Measurements from ENCODE around the gene NIPAL4. TPM values are rescaled to one million over a fixed set of nuclear protein-coding genes. Genes with fewer than 3 reads are reported as not detected.

Gene NIPAL4
- total RNA-seq, 1 experiment from 2014 or later: not detected

DNA sequence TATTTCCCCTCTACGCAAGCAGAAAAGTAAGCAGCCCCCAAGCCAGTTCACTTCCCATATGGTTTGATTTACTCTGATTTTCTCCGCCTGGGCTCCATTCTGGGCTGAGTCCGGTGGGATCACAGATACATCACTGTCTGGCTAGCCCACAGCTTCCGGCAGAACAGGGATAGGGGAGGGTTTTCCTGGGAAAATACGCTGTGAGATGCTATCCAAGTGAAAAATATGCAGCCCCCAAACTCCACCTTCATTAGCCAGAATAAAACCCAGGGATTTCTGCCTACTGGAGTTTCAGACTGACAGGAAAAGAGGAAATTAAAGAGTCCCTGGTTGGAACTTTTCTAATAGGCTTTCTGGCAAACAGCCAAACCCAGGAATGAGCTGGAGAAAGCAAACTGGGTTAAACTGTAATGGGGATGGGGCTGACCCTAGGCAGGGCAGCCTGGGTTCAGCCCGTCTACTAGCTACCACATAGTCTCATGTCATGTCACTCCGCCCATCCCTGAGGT is 16.9 kb upstream of the NIPAL4 start:
- Histone ChIP-seq H4K5ac (ENCODE audit: insufficient read length, low read depth, low read length) (no peak overlapping the region), H4K8ac (replicated peaks; ENCODE audit: insufficient read length, low read depth, low read length) (no peak overlapping the region), H3K4ac (ENCODE audit: low read depth, low read length) (no peak overlapping the region), H3K27ac (ENCODE audit: insufficient read length, low read depth, low read length) (no peak overlapping the region), H3K23me2 (ENCODE audit: insufficient read length, low read depth, low read length, poor library complexity, severe bottlenecking) (no peaks in the 10 kb centered on the region), H3K9ac (ENCODE audit: extremely low read depth, insufficient read length, low read length) (no peak overlapping the region), H2BK5ac (ENCODE audit: insufficient read length, low read length) (no peak overlapping the region), H2BK12ac (ENCODE audit: insufficient read length, low read depth, low read length) (no peak overlapping the region), H3K18ac (ENCODE audit: insufficient read length, low read depth, low read length) (no peak overlapping the region), H3K4me2 (ENCODE audit: insufficient read depth, insufficient read length, low read length) (no peak overlapping the region), H2BK20ac (ENCODE audit: low read depth, low read length, poor library complexity, severe bottlenecking) (no peak overlapping the region), H3K79me1 (ENCODE audit: insufficient read depth, low read depth, low read length, poor library complexity, severe bottlenecking) (no peaks in the 10 kb centered on the region), H3K27me3 (ENCODE audit: insufficient read depth, low read length) (no peaks in the 10 kb centered on the region), H3K4me1 (ENCODE audit: insufficient read depth, low read length) (no peaks in the 10 kb centered on the region), H3K79me2 (ENCODE audit: insufficient read depth, low read length) (no peaks in the 10 kb centered on the region), H3K56ac (ENCODE audit: insufficient read length, low read depth, low read length) (no peak overlapping the region), H3T11ph (ENCODE audit: low read length) (no peak overlapping the region), H4K20me1 (ENCODE audit: control insufficient read depth, insufficient read depth, insufficient read length) (no peaks in the 10 kb centered on the region), H2AFZ (ENCODE audit: low read length) (no peak overlapping the region), H2AK5ac (ENCODE audit: insufficient read length, low read length) (no peak overlapping the region), H3K23ac (ENCODE audit: insufficient read length, low read depth, low read length) (no peak overlapping the region), H4K91ac (ENCODE audit: insufficient read length, low read depth, low read length) (no peak overlapping the region), H3K14ac (ENCODE audit: insufficient read depth, low read length) (no peak overlapping the region), H2BK120ac (ENCODE audit: low read depth, low read length, poor library complexity, severe bottlenecking) (no peak overlapping the region), H2BK15ac (ENCODE audit: low read depth, low read length) (no peak overlapping the region), H3K9me3 (ENCODE audit: control insufficient read depth, low read depth, low read length) (no peaks in the 10 kb centered on the region)
- TF ChIP-seq, protein P1, sequence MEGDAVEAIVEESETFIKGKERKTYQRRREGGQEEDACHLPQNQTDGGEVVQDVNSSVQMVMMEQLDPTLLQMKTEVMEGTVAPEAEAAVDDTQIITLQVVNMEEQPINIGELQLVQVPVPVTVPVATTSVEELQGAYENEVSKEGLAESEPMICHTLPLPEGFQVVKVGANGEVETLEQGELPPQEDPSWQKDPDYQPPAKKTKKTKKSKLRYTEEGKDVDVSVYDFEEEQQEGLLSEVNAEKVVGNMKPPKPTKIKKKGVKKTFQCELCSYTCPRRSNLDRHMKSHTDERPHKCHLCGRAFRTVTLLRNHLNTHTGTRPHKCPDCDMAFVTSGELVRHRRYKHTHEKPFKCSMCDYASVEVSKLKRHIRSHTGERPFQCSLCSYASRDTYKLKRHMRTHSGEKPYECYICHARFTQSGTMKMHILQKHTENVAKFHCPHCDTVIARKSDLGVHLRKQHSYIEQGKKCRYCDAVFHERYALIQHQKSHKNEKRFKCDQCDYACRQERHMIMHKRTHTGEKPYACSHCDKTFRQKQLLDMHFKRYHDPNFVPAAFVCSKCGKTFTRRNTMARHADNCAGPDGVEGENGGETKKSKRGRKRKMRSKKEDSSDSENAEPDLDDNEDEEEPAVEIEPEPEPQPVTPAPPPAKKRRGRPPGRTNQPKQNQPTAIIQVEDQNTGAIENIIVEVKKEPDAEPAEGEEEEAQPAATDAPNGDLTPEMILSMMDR (conservative IDR thresholded peaks at IDR 0.05): no peak
- Mint-ChIP-seq H3K27ac (no peak overlapping the region), H3K9me3 (no peaks in the 10 kb centered on the region), H3K27me3 (ENCODE audit: low read depth) (peaks cover 5% of the 10 kb centered on the region; the same call in 1 of the 2 replicates), H3K4me1 (peaks cover 3 to 8% of the 10 kb centered on the region in 2 experiments; a peak in 3 of 4 replicates), H3K36me3 (ENCODE audit: insufficient read depth in 1 of 3, low read depth in 3 of 3) (no peaks in the 10 kb centered on the region), H3K4me3 (no peak overlapping the region)
- no peak for DNase-seq
- WGBS (ENCODE audit: extremely low coverage, insufficient read length, low lambda C conversion rate): no CpG with 5 or more reads among the region's 7 CpGs
